CD4-positive, alpha-beta T cell (primary cell): ENCODE measurements around the gene PRKG1. TPM values are rescaled to one million over a fixed set of nuclear protein-coding genes. Genes with fewer than 3 reads are reported as not detected.

Experiments used
- ATAC-seq: fragments of 200-7000 bp; cut with Tn5 transposase; one replicate; pipeline ENCODE4 v1.10.0; 2022; ENCODE audit warnings: mild to moderate bottlenecking; ENCODE audit not compliant: poor library complexity
- CTCF ChIA-PET: fragments of 350-600 bp; sonication (Branson Sonifier 250); formaldehyde crosslinking; loops from one replicate; lab custom pipeline; 2021; ENCODE audit warnings: antibody characterized with exemption, inconsistent platforms; lab: Charles Lee
- POLR2A ChIA-PET: fragments of 350-600 bp; sonication (Branson Sonifier 250); formaldehyde crosslinking; loops from one replicate; lab custom pipeline; 2021; ENCODE audit warnings: antibody characterized with exemption, inconsistent platforms; lab: Charles Lee
- DNase-seq, 14 experiments: peaks; one replicate each; pipeline ENCODE4 v3.0.0-alpha.2; 2013 to 2020; ENCODE audit warnings: mixed read lengths in 2 of 14
- H3K27ac ChIP-seq, 2 donors: one replicate each; pipeline versions ENCODE4 v1.5.1 to v1.7.0; 2013; ENCODE audit warnings: low read length in 2 of 2, low read depth in 1 of 2, mild to moderate bottlenecking in 1 of 2
- H3K27me3 ChIP-seq, 2 experiments: 1 replicate in 1 of 2; 2 replicates in 1 of 2; pipeline versions ENCODE4 v1.6.1 to v1.7.0; 2013; ENCODE audit warnings: low read length in 2 of 2, control low read depth in 1 of 2, mild to moderate bottlenecking in 1 of 2, moderate library complexity in 1 of 2; ENCODE audit not compliant: insufficient read depth in 2 of 2, control insufficient read depth in 1 of 2
- H3K36me3 ChIP-seq: one replicate; pipeline ENCODE4 v1.6.1; 2013; ENCODE audit warnings: low read length, control low read depth; ENCODE audit not compliant: insufficient read depth
- H3K4me1 ChIP-seq: one replicate; pipeline ENCODE4 v1.6.1; 2013; ENCODE audit warnings: low read length, control low read depth; ENCODE audit not compliant: insufficient read depth
- H3K4me3 ChIP-seq: one replicate; pipeline ENCODE4 v1.5.1; 2013; ENCODE audit warnings: mild to moderate bottlenecking, low read length, moderate library complexity
- H3K9me3 ChIP-seq, 2 experiments: 1 replicate in 1 of 2; 2 replicates in 1 of 2; pipeline versions ENCODE4 v1.6.1 to v1.7.0; 2013; ENCODE audit warnings: low read length in 2 of 2, mild to moderate bottlenecking in 2 of 2, control low read depth in 1 of 2, moderate library complexity in 1 of 2; ENCODE audit not compliant: control insufficient read depth in 1 of 2, insufficient read depth in 1 of 2
- H3K27ac Mint-ChIP-seq: one replicate; pipeline ENCODE4 v1.8.0; 2020; ENCODE audit warnings: mixed read lengths
- H3K27me3 Mint-ChIP-seq: one replicate; pipeline ENCODE4 v1.8.0; 2021; ENCODE audit warnings: mixed read lengths
- H3K36me3 Mint-ChIP-seq: one replicate; pipeline ENCODE4 v1.8.0; 2021; ENCODE audit warnings: low read depth, mixed read lengths
- H3K4me1 Mint-ChIP-seq: one replicate; pipeline ENCODE4 v1.8.0; 2021; ENCODE audit warnings: low read depth, mixed read lengths
- H3K4me3 Mint-ChIP-seq: one replicate; pipeline ENCODE4 v1.8.0; 2020; ENCODE audit warnings: mild to moderate bottlenecking, mixed read lengths
- H3K9me3 Mint-ChIP-seq: one replicate; pipeline ENCODE4 v1.8.0; 2020; ENCODE audit warnings: mixed read lengths
- CTCF ChIP-seq: fragments of 200-600 bp; IDR thresholded peaks from one replicate; pipeline ENCODE4 v1.8.0; 2022; ENCODE audit warnings: antibody characterized with exemption, mild to moderate bottlenecking
- intact Hi-C, 2 experiments: fragments of 100-400 bp; cut with DNase I in 1 of 2; cut with micrococcal nuclease in 1 of 2; formaldehyde crosslinking; loops; one replicate each; pipeline versions ENCODE4 v1.15.1 to v1.9.0; 2023 to 2025; cut with DNase I, micrococcal nuclease
- total RNA-seq, 174 experiments: library from RNA in 2 of 174; stranded (reverse) in 2 of 174; gene quantifications; one replicate each; pipeline ENCODE4 v1.2.3 and lab custom pipeline; 2021 to 2026

PRKG1 gene
- total RNA-seq, 2 experiments from 2014 or later = 0.31 TPM; not detected in 1

DNA sequence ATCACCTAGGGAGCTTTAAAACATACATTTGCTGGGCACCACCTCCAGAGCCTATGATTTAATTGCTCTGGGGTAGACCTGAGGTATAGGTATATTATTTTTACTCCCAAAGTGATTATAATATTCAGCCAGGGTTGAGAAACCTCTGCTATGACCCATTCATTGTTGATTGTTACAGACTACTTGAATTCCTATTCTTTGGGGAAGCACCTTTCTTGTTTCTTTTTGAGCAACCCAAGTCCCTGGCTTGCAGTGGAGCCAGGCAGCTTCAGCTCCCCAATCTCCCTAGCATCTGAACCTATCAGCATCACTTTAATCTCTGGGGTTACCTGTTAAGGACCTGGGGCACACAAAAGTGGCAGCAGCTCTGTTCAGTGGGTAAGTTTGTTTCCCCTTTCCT, 8.6 kb downstream of the PRKG1 start:
- Histone ChIP-seq H3K36me3 (no peaks in the 10 kb centered on the region), H3K27me3 (peaks cover 3 to 5% of the 10 kb centered on the region in 2 experiments), H3K4me3 (no peak overlapping the region), H3K4me1 (no peaks in the 10 kb centered on the region), H3K27ac (no peak overlapping the region), H3K9me3 (no peaks in the 10 kb centered on the region)
- DNase-seq (no peak), ATAC-seq (no peak)
- H3K9me3 Mint-ChIP-seq = no peaks in the 10 kb centered on the region
- H3K27ac Mint-ChIP-seq = no peak overlapping the region
- no peak for TF ChIP-seq CTCF
- peaks cover 41% of the 10 kb centered on the region for H3K27me3 Mint-ChIP-seq
- ChIA-PET POLR2A (no interaction called here), CTCF (no interaction called here)
- intact Hi-C loops = no loop called here
- H3K4me3 Mint-ChIP-seq = no peak overlapping the region
- no peaks in the 10 kb centered on the region for H3K4me1 Mint-ChIP-seq
- H3K36me3 Mint-ChIP-seq = no peaks in the 10 kb centered on the region

DNA sequence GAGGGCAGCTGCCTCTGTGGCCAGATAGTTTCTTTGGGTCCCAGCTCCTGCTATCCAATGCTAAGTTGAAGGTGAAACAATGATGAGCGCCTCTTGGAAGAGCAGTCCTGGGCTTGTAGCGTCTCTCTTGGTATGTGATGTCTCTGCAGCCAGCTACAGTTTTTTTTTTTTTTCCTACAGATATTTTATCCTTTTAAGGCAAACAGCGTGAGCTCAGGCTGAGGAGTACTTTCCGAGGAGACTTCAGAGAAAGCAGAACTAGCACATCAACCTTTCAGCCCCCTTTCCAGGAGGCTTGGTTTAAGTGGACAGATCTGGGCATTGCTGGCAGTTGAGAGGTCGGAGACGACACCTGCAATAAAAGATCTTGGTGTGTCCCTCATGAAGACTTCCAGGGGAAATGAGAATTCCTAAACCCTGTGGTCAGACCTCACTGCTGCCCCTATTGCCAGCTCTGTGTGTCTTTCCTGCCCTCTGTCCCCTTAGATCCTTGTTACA, 9.1 kb downstream of the PRKG1 start:
- no peak for ATAC-seq
- H3K27me3 Mint-ChIP-seq = peaks cover 38% of the 10 kb centered on the region
- DNase-seq = no peak
- no peak overlapping the region for H3K27ac Mint-ChIP-seq
- intact Hi-C loops = no loop called here
- Histone ChIP-seq H3K27me3 (peaks cover 3 to 5% of the 10 kb centered on the region in 2 experiments), H3K9me3 (no peaks in the 10 kb centered on the region), H3K27ac (no peak overlapping the region), H3K4me1 (no peaks in the 10 kb centered on the region), H3K4me3 (no peak overlapping the region), H3K36me3 (no peaks in the 10 kb centered on the region)
- no peaks in the 10 kb centered on the region for H3K9me3 Mint-ChIP-seq
- H3K4me3 Mint-ChIP-seq = no peak overlapping the region
- ChIA-PET CTCF (no interaction called here), POLR2A (no interaction called here)
- H3K36me3 Mint-ChIP-seq = no peaks in the 10 kb centered on the region
- no peak for TF ChIP-seq CTCF
- no peaks in the 10 kb centered on the region for H3K4me1 Mint-ChIP-seq

DNA sequence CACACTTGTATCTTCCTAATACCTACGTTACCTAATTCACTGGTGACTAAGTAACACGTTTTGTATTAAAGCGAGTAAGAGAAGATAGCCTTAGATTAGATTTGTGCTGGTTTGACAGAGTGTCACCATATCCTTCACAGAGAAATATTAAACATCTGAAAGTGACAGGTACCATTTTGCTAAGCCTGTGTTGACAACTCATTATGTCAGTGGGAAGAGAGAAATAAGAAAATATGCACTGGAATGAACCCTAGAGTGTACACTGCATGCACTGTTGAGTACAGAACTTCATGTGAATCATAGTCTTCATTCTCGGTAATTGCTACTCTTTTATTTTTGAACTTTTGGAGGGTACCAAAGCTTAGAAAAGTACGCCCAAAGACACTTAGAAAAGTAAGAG, 10.9 kb downstream of the PRKG1 start:
- TF ChIP-seq CTCF = no peak
- H3K36me3 ChIP-seq = no peaks in the 10 kb centered on the region
- CTCF ChIA-PET = no interaction called here
- no peak overlapping the region for H3K4me3 ChIP-seq
- Mint-ChIP-seq H3K9me3 (no peaks in the 10 kb centered on the region), H3K36me3 (no peaks in the 10 kb centered on the region), H3K4me1 (no peaks in the 10 kb centered on the region), H3K4me3 (no peak overlapping the region), H3K27ac (no peak overlapping the region), H3K27me3 (peaks cover 25% of the 10 kb centered on the region)
- POLR2A ChIA-PET = no interaction called here
- intact Hi-C loops = no loop called here
- no peak for ATAC-seq
- no peaks in the 10 kb centered on the region for H3K9me3 ChIP-seq
- no peak for DNase-seq
- peaks cover under 1 to 3% of the 10 kb centered on the region in 2 experiments for H3K27me3 ChIP-seq
- no peak overlapping the region for H3K27ac ChIP-seq
- H3K4me1 ChIP-seq = no peaks in the 10 kb centered on the region
